PC-9 (cell line): ENCODE results near the gene ZNF45. TPM values are rescaled to one million over a fixed set of nuclear protein-coding genes. Genes with fewer than 3 reads are reported as not detected.

Experiments
- total RNA-seq: library from RNA; stranded (reverse); gene quantifications from 2 replicates; pipeline ENCODE4 v1.2.3, GENCODE V29; 2021

The ZNF45 gene
- total RNA-seq, 1 experiment from 2014 or later = 10.3 TPM

Other genes with a start within 250 kb of the ZNF45 start
- not detected in 2 replicates for gene IRGC, start 219.2 kb downstream of the ZNF45 start, total RNA-seq
- gene SMG9, start 180.3 kb downstream of the ZNF45 start, total RNA-seq = 76.8 and 84.1 TPM in 2 replicates
- gene KCNN4, start 154.3 kb downstream of the ZNF45 start, total RNA-seq = 92.4 and 92.7 TPM in 2 replicates
- 2.6 and 2.9 TPM in 2 replicates for gene LYPD5, start 132.8 kb downstream of the ZNF45 start, total RNA-seq
- 14.8 and 15.2 TPM in 2 replicates for gene ZNF283, start 108.0 kb downstream of the ZNF45 start, total RNA-seq
- gene ZNF404, start 51.3 kb downstream of the ZNF45 start, total RNA-seq = 0.24 TPM in 1 of 2 replicates, not detected in the other
- 1.7 and 1.9 TPM in 2 replicates for gene ZNF221, start 15.9 kb upstream of the ZNF45 start, total RNA-seq
- gene ZNF155, start 48.9 kb upstream of the ZNF45 start, total RNA-seq = 5.0 and 6.1 TPM in 2 replicates
- 4.0 and 4.8 TPM in 2 replicates for gene ZNF230, start 67.7 kb upstream of the ZNF45 start, total RNA-seq
- 1.8 and 2.1 TPM in 2 replicates for gene ZNF222, start 90.1 kb upstream of the ZNF45 start, total RNA-seq
- gene ZNF223, start 116.8 kb upstream of the ZNF45 start, total RNA-seq = 3.5 and 4.2 TPM in 2 replicates
- 1.9 and 2.0 TPM in 2 replicates for gene ZNF284, start 136.9 kb upstream of the ZNF45 start, total RNA-seq
- gene ZNF224, start 159.1 kb upstream of the ZNF45 start, total RNA-seq = 29.3 and 30.9 TPM in 2 replicates
- gene ZNF225, start 178.1 kb upstream of the ZNF45 start, total RNA-seq = 3.5 and 5.4 TPM in 2 replicates
- 6.0 and 8.6 TPM in 2 replicates for gene ZNF234, start 206.3 kb upstream of the ZNF45 start, total RNA-seq
- gene ZNF226, start 229.8 kb upstream of the ZNF45 start, total RNA-seq = 12.9 and 21.7 TPM in 2 replicates